Stimulated activated CD8-positive, alpha-beta memory T cell treated with anti-CD3 and anti-CD28 coated beads, Interleukin-15, amount 100 ng/mL, for 1 hour (primary cell): ENCODE data around the gene ARPC2.

ENCODE experiments used
- DNase-seq: peaks from one replicate; pipeline ENCODE4 v3.0.0-alpha.2; 2020; ENCODE audit warnings: low read depth

The ARPC2 gene

DNA sequence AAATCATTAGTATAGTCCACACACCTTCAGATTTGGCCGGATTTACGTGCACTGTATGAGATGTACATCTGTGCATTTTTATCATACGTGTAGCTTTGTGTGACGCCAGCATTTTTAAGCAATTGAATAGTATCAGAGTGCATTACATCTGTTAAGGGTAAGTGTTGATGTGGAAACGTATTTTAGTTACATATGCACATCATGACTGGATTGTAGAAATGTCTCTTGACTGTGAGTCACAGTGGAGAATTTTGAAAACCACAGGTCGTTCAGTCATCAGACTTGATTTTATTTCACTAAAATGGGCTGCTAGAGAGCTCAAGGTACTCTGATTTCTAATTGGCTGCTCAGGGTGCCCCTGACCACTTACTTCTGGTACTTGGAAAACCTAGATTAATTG lies 38.5 kb downstream of the ARPC2 start:
- no peak for DNase-seq

- no peak for DNase-seq
Observed at GRCh38 chr2:218256612-218257350, 39.8 kb downstream of the ARPC2 start.

GRCh38 chr2:218257390-218257981 lies 40.5 kb downstream of the ARPC2 start:
- peak; percentile 45 for DNase-seq

GRCh38 chr2:218259099-218259961 lies 42.3 kb downstream of the ARPC2 start:
- DNase-seq, result no peak

DNA sequence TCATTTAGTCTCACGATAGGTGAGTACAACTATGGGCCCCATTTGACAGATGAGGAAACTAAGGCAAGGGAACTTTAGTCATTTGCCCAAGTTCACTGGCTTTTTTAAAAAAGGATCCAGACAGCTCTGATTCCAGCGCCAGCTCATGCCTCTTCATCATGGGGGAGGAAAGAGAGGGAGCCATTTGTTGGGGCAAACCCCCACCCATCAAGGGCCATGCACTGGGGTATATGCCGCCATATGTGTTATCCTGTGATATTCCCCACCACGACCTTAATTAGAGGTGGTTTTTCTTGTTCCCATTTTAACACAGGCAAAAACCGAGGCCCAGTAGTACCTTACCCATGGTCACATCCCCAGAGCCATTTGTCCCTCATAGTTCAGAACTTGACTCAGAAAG lies 43.2 kb downstream of the ARPC2 start:
- DNase-seq, result no peak

- DNase-seq, result no peak
Observed at GRCh38 chr2:218260742-218261422, 43.9 kb downstream of the ARPC2 start, which contains the start of gene GPBAR1. GPBAR1 (plus strand) TSS chr2:218261015; CDS start chr2:218262725, 1,710 bp downstream.

DNA sequence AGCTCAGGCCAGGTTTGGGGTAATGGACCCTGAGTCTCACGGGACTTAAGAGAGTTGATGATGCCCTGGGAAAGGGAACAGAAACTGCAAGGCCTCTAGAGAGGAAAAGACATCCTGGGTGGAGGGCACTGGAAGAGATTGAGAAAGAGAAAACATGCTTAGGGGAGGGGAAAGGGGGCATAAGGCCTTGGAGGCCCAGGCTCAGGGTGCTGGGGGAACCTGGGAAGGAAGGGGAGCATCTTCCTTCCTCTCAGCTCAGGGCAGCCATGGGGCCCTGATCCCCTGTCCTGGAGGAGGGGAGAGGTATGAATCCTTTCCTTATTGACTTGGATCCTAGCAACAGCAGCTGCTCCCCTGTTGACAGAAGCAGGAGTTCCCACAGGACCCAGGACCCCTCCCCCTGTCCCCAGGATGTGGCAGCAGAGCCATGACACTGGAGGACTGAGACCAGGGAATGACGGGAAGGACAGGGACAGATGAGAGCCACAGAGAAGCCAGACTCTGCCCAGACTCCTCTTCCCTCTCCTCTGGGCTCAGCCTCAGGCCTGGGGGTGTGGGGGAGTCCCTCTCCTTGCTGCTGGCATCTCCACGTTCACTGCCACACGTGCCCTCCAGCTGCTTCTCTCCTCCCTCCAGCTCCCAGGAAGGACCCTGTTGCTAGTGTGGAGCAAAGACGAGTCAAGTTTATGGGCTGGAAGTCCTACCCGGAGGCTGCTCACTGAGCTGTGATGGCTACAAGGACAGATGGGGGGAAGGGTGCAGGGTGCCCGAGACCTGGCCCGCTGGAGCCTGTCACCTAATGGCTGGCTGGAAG lies 44.6 kb downstream of the ARPC2 start:
- DNase-seq, result no peak

- no peak for DNase-seq
Observed at GRCh38 chr2:218262237-218262600, 45.2 kb downstream of the ARPC2 start.

DNA sequence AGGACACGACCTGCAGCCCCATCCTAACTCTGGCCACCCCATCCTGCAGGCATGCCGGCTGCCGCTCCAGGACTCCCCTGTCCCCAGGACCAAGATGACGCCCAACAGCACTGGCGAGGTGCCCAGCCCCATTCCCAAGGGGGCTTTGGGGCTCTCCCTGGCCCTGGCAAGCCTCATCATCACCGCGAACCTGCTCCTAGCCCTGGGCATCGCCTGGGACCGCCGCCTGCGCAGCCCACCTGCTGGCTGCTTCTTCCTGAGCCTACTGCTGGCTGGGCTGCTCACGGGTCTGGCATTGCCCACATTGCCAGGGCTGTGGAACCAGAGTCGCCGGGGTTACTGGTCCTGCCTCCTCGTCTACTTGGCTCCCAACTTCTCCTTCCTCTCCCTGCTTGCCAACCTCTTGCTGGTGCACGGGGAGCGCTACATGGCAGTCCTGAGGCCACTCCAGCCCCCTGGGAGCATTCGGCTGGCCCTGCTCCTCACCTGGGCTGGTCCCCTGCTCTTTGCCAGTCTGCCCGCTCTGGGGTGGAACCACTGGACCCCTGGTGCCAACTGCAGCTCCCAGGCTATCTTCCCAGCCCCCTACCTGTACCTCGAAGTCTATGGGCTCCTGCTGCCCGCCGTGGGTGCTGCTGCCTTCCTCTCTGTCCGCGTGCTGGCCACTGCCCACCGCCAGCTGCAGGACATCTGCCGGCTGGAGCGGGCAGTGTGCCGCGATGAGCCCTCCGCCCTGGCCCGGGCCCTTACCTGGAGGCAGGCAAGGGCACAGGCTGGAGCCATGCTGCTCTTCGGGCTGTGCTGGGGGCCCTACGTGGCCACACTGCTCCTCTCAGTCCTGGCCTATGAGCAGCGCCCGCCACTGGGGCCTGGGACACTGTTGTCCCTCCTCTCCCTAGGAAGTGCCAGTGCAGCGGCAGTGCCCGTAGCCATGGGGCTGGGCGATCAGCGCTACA lies 45.9 kb downstream of the ARPC2 start:
- DNase-seq, result no peak

- DNase-seq, result no peak
Observed at GRCh38 chr2:218263817-218264641, 47.0 kb downstream of the ARPC2 start.

DNA sequence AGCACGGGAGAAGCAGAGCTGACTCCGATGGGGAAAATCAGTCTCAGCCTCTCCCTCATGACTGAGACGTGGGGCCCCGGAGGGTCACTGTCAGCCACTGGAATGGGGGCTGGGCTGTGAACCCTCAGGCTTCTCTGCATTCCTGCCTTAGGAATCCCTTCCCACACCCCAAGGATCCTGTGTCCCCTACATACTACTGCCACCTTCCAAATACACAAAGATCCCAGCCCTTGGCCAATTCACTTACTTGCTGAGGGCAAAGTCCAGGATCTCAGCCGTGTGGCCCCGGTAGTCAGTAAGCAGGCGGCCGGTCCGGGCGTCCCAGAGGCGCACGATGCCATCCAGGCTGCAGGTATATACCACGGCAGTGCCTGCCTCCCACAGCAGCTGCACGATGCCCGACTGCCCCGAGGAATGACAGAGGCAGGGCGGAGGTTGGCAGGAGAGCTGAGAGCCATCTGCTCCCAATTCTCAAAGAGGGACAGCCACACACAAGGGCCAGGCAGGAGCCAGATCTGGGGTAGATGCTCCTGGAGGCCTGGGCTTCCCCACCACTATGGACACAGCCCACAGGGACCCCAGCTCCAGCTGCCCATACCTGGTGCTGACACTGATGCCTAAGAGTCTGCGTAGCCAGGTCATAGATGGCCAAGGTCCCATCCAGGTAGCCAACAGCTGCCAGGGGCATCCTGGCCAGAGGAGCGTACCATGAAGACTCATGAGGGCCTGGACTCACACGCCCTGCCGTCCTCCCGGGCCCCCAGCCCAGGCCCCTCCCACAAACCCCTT lies 48.0 kb downstream of the ARPC2 start:
- no peak for DNase-seq

DNA sequence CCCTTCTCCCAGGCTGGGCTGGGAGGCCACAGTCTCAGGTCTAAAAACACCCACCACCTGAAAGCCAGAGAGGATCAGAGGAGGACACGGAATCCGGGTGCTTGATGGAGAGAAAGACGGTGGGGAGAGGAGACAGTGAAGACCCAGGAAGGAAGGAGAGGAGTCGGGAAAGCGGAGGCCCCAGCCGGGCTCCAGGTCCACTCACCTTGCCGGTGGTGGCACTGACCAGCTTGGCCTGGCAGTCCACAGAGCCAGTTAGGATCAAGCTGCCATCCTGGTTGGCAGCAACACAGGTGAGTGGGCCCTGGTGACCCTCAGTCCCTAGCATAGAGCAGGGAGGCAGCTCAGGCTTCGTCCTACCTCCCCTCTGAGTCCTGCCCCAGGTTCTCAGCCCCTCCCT lies 48.6 kb downstream of the ARPC2 start:
- DNase-seq, result no peak

DNA sequence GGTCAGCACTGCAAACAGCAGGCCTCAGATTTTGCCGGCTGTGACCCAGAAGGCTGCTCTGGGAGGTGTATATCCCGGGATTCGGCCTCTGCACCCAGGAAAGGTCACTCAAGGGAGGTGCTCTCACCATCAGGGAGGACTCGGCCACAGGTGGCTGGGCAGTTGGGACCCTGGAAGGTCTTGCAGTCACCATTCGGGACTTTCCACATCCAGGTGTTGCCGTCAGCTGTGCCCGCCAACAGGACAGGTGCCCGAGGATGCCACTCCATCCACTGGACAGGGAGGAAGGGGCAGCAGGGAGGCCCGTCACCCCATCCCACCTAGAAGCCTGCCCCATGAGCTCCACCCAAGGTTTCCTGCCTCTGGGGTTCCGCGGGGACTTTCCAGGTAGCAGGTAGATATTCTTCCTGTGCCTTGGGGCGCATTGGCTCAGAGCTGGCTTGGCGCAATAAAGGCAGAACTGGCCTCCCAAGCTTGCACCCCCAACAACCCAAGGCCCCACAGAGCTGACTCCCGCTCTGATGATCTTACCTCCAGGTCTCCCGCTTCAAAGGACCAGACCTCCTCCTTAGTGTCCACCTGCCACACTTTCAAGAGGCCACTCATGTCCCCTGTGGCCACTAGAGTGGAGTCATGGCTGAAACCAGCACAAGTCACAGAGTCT lies 49.5 kb downstream of the ARPC2 start:
- no peak for DNase-seq

DNA sequence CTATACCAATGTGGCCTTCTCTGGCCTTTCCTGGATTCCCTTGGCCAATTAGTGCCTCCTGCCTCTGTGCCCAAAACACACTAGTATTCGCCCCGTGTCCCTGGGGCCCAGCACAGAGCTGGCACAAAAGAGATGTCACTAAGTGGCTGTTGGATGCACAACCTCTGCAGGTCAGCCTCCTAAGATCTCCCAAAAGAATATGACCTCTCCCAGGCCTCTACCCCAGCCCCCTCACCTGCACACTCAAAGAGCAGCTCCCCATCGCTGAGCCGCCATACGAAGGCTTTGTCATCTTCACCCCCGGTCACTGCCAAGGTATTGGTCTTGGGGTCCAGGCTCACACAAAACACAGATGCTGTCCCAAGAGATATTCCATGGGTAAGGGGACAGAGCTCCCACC lies 50.3 kb downstream of the ARPC2 start:
- no peak for DNase-seq

- peak; percentile 100 for DNase-seq
Observed at GRCh38 chr2:218269900-218270720, 53.1 kb downstream of the ARPC2 start, which contains the start of the genes AAMP and PNKD. AAMP (minus strand) TSS chr2:218270137; CDS start chr2:218270086, 51 bp downstream. PNKD (plus strand) TSS chr2:218270519; CDS start chr2:218270536, 17 bp downstream.

DNA sequence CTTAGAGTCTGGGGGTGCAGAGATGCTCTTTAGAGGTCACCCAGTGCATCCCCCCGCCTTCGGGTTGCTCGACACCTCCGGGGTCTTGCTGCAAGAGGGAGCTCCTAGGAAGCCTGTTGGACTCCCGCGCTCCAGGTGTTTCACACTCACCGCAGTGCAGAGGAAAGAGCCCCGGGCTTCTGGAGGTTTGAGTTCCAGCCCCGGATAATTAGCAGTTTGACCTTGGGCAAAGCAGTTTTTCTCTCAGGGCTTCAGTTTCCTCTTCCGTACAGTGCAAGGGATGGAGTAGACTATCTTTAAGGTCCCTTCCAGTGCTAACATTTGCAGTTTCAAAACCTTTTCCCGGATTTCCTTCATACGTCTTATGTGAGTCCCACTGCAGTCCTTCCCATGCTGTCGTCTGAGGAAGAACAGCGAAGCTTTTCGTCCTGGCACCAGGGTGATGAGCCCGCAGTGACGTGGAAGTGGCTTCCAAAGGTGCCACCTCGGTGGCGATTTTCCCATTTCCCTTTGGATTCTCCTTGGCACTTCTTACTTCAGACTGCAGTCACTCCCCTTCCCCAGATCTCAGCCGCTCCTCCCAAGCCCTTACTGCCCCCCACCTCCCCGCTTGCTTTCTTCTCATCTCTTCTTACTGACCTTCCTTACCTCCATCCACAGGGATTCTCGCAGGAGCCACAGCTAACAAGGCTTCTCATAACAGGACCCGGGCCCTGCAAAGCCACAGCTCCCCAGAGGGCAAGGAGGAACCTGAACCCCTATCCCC lies 53.9 kb downstream of the ARPC2 start:
- no peak for DNase-seq
